Measurements from ENCODE around the gene TMEM45A. TPM values are rescaled to one million over a fixed set of nuclear protein-coding genes. Genes with fewer than 3 reads are reported as not detected.

Gene TMEM45A
- total RNA-seq, 2 experiments from 2014 or later = 0.10 TPM; not detected in 1

GRCh38 chr3:100603469-100603868 is 111.0 kb downstream of the TMEM45A start:
- POLR2A ChIA-PET = no interaction called here

GRCh38 chr3:100605358-100605757 is 112.9 kb downstream of the TMEM45A start:
- DNase-seq (ENCODE audit: low spot score) = no peak
- H3K9me3 ChIP-seq (ENCODE audit: low read length) = no peaks in the 10 kb centered on the region
- H4K20me1 ChIP-seq (ENCODE audit: insufficient read depth, low read length) = no peaks in the 10 kb centered on the region
- no peaks in the 10 kb centered on the region for H3K79me2 ChIP-seq (ENCODE audit: insufficient read depth, low read depth, low read length)
- no TSS peak for BruUV-seq (replicated peaks)
- CTCF ChIA-PET (ENCODE audit: unreplicated experiment) = no interaction called here
- H3K9me2 ChIP-seq (ENCODE audit: insufficient read depth, low read length) = no peaks in the 10 kb centered on the region
- H2AFZ ChIP-seq (ENCODE audit: low read length) = no peak overlapping the region
- TF ChIP-seq EZH2phosphoT487 (IDR thresholded peaks at IDR 0.05; ENCODE audit: borderline replicate concordance, low read depth, low read length) = no peak
- no peak for TF ChIP-seq CTCF (conservative IDR thresholded peaks at IDR 0.05; ENCODE audit: low read length)
- POLR2A ChIA-PET = no interaction called here
- no peaks in the 10 kb centered on the region for H3K4me1 ChIP-seq (ENCODE audit: insufficient read depth, low read length, poor library complexity, severe bottlenecking)
- H3K27ac ChIP-seq (ENCODE audit: low read depth, low read length, poor library complexity, severe bottlenecking) = no peak overlapping the region
- no peak overlapping the region for H3K4me3 ChIP-seq (ENCODE audit: low read depth, low read length, poor library complexity, severe bottlenecking)
- intact Hi-C loops (cut with micrococcal nuclease; ENCODE audit: unreplicated experiment) = no loop called here
- no peak overlapping the region for H3K4me2 ChIP-seq (ENCODE audit: low read length)
- no peaks in the 10 kb centered on the region for H3K36me3 ChIP-seq (ENCODE audit: insufficient read depth, low read length)

More at GRCh38 chr3:100603469-100603868, 111.0 kb downstream of the TMEM45A start:
- no peaks in the 10 kb centered on the region for H4K20me1 ChIP-seq (ENCODE audit: insufficient read depth, low read length)
- H3K9me2 ChIP-seq (ENCODE audit: insufficient read depth, low read length) = no peaks in the 10 kb centered on the region
- peak overlapping the region; percentile 23 for H3K4me3 ChIP-seq (ENCODE audit: low read depth, low read length, poor library complexity, severe bottlenecking)
- no peaks in the 10 kb centered on the region for H3K4me1 ChIP-seq (ENCODE audit: insufficient read depth, low read length, poor library complexity, severe bottlenecking)
- TF ChIP-seq CTCF (conservative IDR thresholded peaks at IDR 0.05; ENCODE audit: low read length) (peak; percentile 51), EZH2phosphoT487 (IDR thresholded peaks at IDR 0.05; ENCODE audit: borderline replicate concordance, low read depth, low read length) (no peak)
- H3K4me2 ChIP-seq (ENCODE audit: low read length) = peak overlapping the region; percentile 52
- H3K79me2 ChIP-seq (ENCODE audit: insufficient read depth, low read depth, low read length) = no peaks in the 10 kb centered on the region
- H3K36me3 ChIP-seq (ENCODE audit: insufficient read depth, low read length) = no peaks in the 10 kb centered on the region
- intact Hi-C loops (cut with micrococcal nuclease; ENCODE audit: unreplicated experiment) = no loop called here
- peak; percentile 6 for DNase-seq (ENCODE audit: low spot score)
- H3K27ac ChIP-seq (ENCODE audit: low read depth, low read length, poor library complexity, severe bottlenecking) = no peak overlapping the region
- H2AFZ ChIP-seq (ENCODE audit: low read length) = peak overlapping the region; percentile 30
- H3K9me3 ChIP-seq (ENCODE audit: low read length) = no peaks in the 10 kb centered on the region
- CTCF ChIA-PET (ENCODE audit: unreplicated experiment) = no interaction called here
- no TSS peak for BruUV-seq (replicated peaks)

- H3K79me2 ChIP-seq (ENCODE audit: insufficient read depth, low read depth, low read length) = no peaks in the 10 kb centered on the region
- no peak for TF ChIP-seq CTCF (conservative IDR thresholded peaks at IDR 0.05; ENCODE audit: low read length)
- no peak for TF ChIP-seq EZH2phosphoT487 (IDR thresholded peaks at IDR 0.05; ENCODE audit: borderline replicate concordance, low read depth, low read length)
- no TSS peak for BruUV-seq (replicated peaks)
- H3K27ac ChIP-seq (ENCODE audit: low read depth, low read length, poor library complexity, severe bottlenecking) = no peak overlapping the region
- H3K4me3 ChIP-seq (ENCODE audit: low read depth, low read length, poor library complexity, severe bottlenecking) = no peak overlapping the region
- no peak for DNase-seq (ENCODE audit: low spot score)
- intact Hi-C loops (cut with micrococcal nuclease; ENCODE audit: unreplicated experiment) = no loop called here
- ChIA-PET POLR2A (no interaction called here), CTCF (ENCODE audit: unreplicated experiment) (no interaction called here)
- no peak overlapping the region for H3K4me2 ChIP-seq (ENCODE audit: low read length)
- H3K4me1 ChIP-seq (ENCODE audit: insufficient read depth, low read length, poor library complexity, severe bottlenecking) = no peaks in the 10 kb centered on the region
- no peaks in the 10 kb centered on the region for H3K9me3 ChIP-seq (ENCODE audit: low read length)
- H4K20me1 ChIP-seq (ENCODE audit: insufficient read depth, low read length) = no peaks in the 10 kb centered on the region
- H2AFZ ChIP-seq (ENCODE audit: low read length) = no peak overlapping the region
- no peaks in the 10 kb centered on the region for H3K36me3 ChIP-seq (ENCODE audit: insufficient read depth, low read length)
- no peaks in the 10 kb centered on the region for H3K9me2 ChIP-seq (ENCODE audit: insufficient read depth, low read length)
Measured at GRCh38 chr3:100606894-100607512, 114.6 kb downstream of the TMEM45A start.

Data from OCI-LY7 (cell line).